Colonic mucosa (tissue), 4 donors: ENCODE data around the gene CAMKK1. TPM values are rescaled to one million over a fixed set of nuclear protein-coding genes. Genes with fewer than 3 reads are reported as not detected.
"Not testable (repeated sequence)": the region's sequence is repeated elsewhere in the genome, so short reads cannot be mapped to it uniquely, and the experiment has no call there.

ENCODE experiments used
- DNase-seq: peaks from one replicate; pipeline ENCODE4 v3.0.0-alpha.2; 2020
- H3K27ac ChIP-seq: fragments of 200-600 bp; one replicate; pipeline ENCODE4 v1.8.0; 2021
- H3K27me3 ChIP-seq: fragments of 200-600 bp; one replicate; pipeline ENCODE4 v1.8.0; 2021
- H3K36me3 ChIP-seq: fragments of 200-600 bp; one replicate; pipeline ENCODE4 v1.8.0; 2021
- H3K4me1 ChIP-seq: fragments of 200-600 bp; one replicate; pipeline ENCODE4 v1.8.0; 2021; ENCODE audit warnings: mild to moderate bottlenecking
- H3K4me3 ChIP-seq: fragments of 200-600 bp; one replicate; pipeline ENCODE4 v1.8.0; 2021
- H3K9ac ChIP-seq, 2 donors: one replicate each; pipeline ENCODE4 v1.7.0; 2013; ENCODE audit warnings: control low read depth in 2 of 2, low read depth in 2 of 2, low read length in 2 of 2
- H3K9me3 ChIP-seq: fragments of 200-600 bp; one replicate; pipeline ENCODE4 v1.8.0; 2021
- CTCF ChIP-seq: fragments of 200-600 bp; IDR thresholded peaks from one replicate; pipeline ENCODE4 v1.8.0; 2022; ENCODE audit warnings: antibody characterized with exemption, mild to moderate bottlenecking
- intact Hi-C: fragments of 100-400 bp; cut with DNase I; formaldehyde crosslinking; loops from one replicate; pipeline ENCODE4 v1.14.1; 2022
- total RNA-seq, 2 donors: library from RNA; stranded (reverse); fragmentation: NEBNext Ultra II Directional in 1 of 2; extraction: Animal tissue kit (Norgen Biotek cat#: 25700) in 1 of 2; gene quantifications; one replicate each; pipeline ENCODE4 v1.2.1, GENCODE V29; 2021
- donor health status: healthy.
- donor health status: DM: no; HTN: no; CAD: no.
- donor health status: DM: no; HTN: no; CAD: no.

CAMKK1 gene
- total RNA-seq, 2 donors from 2014 or later: 3.6 to 7.2 TPM

- intact Hi-C loops: no loop called here
- H3K4me3 ChIP-seq: no peak overlapping the region
- no peak overlapping the region for H3K9ac ChIP-seq
- no peaks in the 10 kb centered on the region for H3K9me3 ChIP-seq
- no peaks in the 10 kb centered on the region for H3K27me3 ChIP-seq
- DNase-seq: no peak
- no peak overlapping the region for H3K27ac ChIP-seq
- no peaks in the 10 kb centered on the region for H3K36me3 ChIP-seq
- no peaks in the 10 kb centered on the region for H3K4me1 ChIP-seq
- no peak for TF ChIP-seq CTCF
These were observed 45.6 kb downstream of the CAMKK1 start for GRCh38 chr17:3847165-3847670.

- DNase-seq: no peak
- Histone ChIP-seq H3K9me3 (no peaks in the 10 kb centered on the region), H3K4me1 (no peaks in the 10 kb centered on the region), H3K27ac (no peak overlapping the region), H3K36me3 (no peaks in the 10 kb centered on the region), H3K9ac (no peak overlapping the region), H3K4me3 (peak overlapping the region; percentile 93), H3K27me3 (no peaks in the 10 kb centered on the region)
- intact Hi-C loops: no loop called here
- TF ChIP-seq CTCF: no peak
These were observed 46.3 kb downstream of the CAMKK1 start for GRCh38 chr17:3846437-3847164.

- Histone ChIP-seq H3K27ac (peak within 1 kb of the TSS; percentile 45), H3K9ac (peak within 1 kb of the TSS; percentile 90 to 94), H3K27me3 (no peaks in the 10 kb centered on the region), H3K4me3 (peak within 1 kb of the TSS; percentile 93), H3K4me1 (no peaks in the 10 kb centered on the region), H3K9me3 (no peaks in the 10 kb centered on the region), H3K36me3 (no peaks in the 10 kb centered on the region)
- peak; percentile 90 for DNase-seq
- intact Hi-C loops: no loop called here
- TF ChIP-seq CTCF: peak; percentile 87
These were observed 47.0 kb downstream of the CAMKK1 start, which contains the start of gene NCBP3 for GRCh38 chr17:3845621-3846436. Gene NCBP3, minus strand, starts transcription at chr17:3846246. Its CDS starts 23 bp downstream, at chr17:3846223.

DNA sequence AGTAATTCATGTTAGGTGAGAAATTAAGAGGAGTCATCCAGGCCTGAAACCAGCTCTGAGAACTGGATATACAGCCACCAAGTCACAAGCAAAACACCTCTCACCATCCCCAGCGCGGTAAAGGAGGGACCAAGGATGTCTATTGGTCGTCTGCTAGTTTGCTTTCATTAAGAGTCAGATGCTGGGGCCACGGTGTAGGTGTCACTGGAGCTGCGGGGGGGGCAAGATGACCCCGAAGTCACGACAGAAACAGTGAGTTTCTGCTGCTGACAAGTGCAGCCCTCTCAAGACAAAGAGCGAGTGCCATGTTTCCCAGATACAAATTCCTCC lies 47.6 kb downstream of the CAMKK1 start:
- TF ChIP-seq CTCF: no peak
- Histone ChIP-seq H3K9me3 (no peaks in the 10 kb centered on the region), H3K9ac (peak overlapping the region; percentile 90 to 94), H3K27ac (peak overlapping the region; percentile 45), H3K4me1 (no peaks in the 10 kb centered on the region), H3K36me3 (no peaks in the 10 kb centered on the region), H3K4me3 (peak overlapping the region; percentile 93), H3K27me3 (no peaks in the 10 kb centered on the region)
- DNase-seq: no peak
- intact Hi-C loops: no loop called here

- H3K4me3 ChIP-seq, H3K36me3 ChIP-seq, H3K27ac ChIP-seq, H3K4me1 ChIP-seq, H3K9ac ChIP-seq, H3K9me3 ChIP-seq, H3K27me3 ChIP-seq, intact Hi-C loops, DNase-seq: not testable (repeated sequence)
These were observed 48.3 kb downstream of the CAMKK1 start for GRCh38 chr17:3844556-3844955.
